Erythroblast (primary cell): ENCODE measurements around the gene ST3GAL2.

Source experiments
- GATA1 ChIP-seq: IDR thresholded peaks from 2 replicates; pipeline ENCODE4 v1.6.1; 2011; ENCODE audit warnings: low read depth, mild to moderate bottlenecking, control low read depth, low read length, moderate library complexity
- POLR2A ChIP-seq: IDR thresholded peaks from 2 replicates; pipeline ENCODE4 v1.6.1; 2011; ENCODE audit warnings: mild to moderate bottlenecking, low read length

DNA sequence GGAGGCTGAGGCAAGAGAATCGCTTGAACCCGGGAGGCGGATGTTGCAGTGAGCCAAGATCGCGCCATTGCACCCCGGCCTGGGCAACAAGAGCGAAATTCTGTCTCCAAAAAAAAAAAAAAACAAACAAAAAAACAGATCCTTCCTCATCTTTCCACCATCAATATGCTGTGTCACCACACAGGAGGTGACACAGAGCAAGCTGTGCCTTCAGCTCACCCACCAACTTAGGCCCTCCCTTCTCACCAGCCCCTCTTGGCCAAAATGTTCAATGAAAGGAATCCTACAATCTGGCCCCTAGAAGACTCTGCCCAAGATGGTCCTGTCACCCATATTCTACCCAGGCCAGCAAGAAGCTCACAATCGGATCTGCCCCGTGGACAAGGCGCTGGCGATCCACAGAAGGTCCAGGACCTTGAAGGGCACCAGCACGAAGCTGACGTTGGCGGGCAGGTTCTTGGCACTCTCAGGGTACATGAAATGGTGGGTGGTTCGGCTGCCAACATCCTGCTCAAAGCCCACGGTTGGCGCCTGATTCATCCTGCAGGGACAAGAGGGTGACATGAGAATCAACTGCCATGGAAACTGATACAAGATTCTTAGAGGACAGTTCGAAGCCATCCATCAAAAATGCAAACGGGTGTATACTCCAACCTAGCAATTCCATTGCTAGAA is 50.8 kb downstream of the ST3GAL2 start:
- TF ChIP-seq POLR2A, result no peak
- no peak for TF ChIP-seq GATA1
